ENCODE measurements around the gene CS.

Gene CS

GRCh38 chr12:56242986-56243385 lies 57.1 kb downstream of the CS start:
- DNase-seq, result no peak

GRCh38 chr12:56241424-56242303 lies 58.5 kb downstream of the CS start:
- no peak for DNase-seq

- no peak for DNase-seq
Measured at GRCh38 chr12:56237552-56237951, 62.6 kb downstream of the CS start.

DNA sequence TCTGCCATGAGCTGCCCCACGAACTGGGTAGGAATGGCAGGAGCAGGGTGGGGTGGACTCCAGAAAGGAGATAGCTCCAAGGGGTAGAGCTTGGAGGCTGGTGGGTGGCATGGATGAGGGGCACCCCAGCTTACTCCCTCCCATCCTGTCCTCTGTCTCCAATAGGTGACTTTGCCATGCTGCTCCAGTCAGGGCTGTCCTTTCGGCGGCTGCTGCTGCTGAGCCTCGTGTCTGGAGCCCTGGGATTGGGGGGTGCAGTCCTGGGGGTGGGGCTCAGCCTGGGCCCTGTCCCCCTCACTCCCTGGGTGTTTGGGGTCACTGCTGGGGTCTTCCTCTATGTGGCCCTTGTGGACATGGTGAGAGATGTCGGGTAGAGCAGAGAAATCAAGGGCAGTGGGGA lies 63.1 kb downstream of the CS start:
- DNase-seq, result no peak

DNA sequence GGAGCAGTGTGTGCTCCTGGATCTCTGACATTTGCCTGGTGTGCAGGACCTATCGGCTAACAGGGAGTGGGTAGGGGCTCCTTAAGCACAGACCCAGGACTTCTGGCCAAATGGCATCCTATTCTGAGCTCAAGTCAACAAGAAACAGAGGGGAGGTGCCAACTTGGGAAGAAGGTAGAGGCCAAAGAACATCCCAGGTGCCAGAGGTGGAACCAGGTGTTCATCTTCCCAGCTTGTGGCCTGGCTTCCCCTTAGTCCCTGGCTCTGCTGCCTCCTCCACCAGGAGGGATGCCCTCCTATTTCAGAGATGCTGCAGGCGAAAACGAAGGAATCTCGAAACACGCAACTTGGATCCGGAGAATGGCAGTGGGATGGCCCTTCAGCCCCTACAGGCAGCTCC lies 64.0 kb downstream of the CS start:
- no peak for DNase-seq

GRCh38 chr12:56234746-56235436 lies 65.2 kb downstream of the CS start:
- DNase-seq, result no peak

DNA sequence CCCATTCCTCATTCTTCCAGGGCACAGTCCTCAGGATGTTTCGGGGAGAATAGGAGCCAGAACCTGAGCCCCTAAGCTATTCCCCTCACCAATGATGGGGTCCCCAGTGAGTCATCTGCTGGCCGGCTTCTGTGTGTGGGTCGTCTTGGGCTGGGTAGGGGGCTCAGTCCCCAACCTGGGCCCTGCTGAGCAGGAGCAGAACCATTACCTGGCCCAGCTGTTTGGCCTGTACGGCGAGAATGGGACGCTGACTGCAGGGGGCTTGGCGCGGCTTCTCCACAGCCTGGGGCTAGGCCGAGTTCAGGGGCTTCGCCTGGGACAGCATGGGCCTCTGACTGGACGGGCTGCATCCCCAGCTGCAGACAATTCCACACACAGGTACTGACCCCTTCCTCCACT lies 68.9 kb downstream of the CS start:
- DNase-seq, result no peak

DNA sequence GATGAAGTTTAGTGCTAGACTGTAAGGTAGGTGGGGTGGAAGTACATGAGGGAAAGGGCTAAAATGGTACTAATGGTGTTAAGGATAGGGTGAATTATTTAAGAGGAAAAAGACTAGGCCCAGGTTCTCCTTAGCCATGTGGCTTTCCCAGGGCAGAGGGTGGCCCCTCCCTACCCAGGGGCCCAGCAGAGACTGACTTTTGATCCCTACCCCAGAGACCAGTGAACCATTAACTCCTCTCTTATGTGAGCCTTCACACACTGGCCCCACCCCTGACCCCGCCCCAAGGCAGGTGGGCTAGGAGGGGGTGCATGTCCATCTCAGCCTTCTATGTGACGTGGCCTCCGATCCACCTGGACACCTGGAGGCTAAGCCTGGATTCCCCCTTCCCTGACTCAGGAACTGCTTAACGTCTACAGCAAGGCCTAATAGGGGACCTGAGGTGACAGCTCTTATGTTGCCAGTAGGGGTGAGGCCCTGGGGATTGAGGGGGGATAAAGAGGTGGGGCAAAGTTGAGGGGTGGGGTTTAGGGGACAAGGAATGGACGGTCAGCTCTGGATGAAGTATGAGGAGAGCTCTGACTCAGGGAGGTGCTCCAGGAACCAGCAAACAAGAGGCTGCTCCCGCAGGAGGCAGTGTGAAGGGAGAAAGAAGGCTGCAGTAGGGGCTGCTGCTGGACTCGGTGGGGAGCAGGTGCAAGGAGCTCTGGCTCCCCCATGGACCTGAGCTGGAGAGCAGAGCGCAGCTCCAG lies 69.5 kb downstream of the CS start:
- DNase-seq, result no peak

DNA sequence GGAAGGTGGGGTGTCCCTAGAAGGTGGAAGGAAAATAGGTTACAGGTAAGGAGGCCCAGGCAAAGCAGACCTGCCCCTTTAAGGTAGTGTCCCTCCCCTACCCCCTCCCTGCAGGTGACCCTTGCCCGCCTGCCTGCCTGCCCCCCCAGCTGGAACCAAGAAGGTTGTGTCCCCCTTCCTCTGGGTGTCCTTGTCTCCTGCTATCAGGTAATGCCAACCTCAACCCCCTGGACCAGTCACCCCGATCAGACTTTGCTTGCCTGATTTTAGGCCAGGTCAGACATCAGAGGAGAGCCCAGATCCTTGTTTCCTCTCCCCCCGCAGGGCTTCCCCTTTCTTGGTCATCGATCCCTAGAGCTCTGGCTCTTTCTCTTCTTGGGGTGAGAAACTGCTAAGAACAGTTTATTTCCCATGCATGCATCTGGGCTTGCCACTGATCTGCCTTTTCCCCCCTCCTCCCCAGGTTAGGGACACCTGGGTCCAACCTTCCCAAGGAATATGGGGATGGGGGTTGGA lies 70.2 kb downstream of the CS start, which contains the start of gene SLC39A5:
Gene SLC39A5 (plus strand): TSS at position 136 of the 516 bp plus-strand sequence. CDS start 1,224 bp downstream, outside the sequence.
- DNase-seq, result no peak

DNA sequence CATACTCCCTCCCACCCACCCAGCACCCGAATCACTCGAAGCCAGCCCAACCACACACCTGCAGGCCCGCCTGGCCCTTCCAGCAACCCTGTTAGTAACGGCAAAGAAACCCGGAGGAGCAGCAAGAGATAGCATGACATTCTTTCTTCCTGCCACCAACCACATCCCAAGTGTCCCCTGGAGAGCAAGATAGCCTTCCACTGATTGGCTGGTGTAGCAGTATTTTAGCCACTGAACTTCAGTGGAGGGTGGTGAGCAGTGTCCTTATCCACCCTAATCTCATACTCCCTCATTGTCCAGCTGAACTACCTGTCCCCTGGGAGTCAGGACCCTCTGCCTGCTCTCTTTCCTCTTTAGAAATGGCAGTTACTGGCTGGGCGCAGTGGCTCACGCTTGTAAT lies 71.0 kb downstream of the CS start:
- no peak for DNase-seq

GRCh38 chr12:56224954-56225353 lies 75.2 kb downstream of the CS start:
- DNase-seq, result no peak

DNA sequence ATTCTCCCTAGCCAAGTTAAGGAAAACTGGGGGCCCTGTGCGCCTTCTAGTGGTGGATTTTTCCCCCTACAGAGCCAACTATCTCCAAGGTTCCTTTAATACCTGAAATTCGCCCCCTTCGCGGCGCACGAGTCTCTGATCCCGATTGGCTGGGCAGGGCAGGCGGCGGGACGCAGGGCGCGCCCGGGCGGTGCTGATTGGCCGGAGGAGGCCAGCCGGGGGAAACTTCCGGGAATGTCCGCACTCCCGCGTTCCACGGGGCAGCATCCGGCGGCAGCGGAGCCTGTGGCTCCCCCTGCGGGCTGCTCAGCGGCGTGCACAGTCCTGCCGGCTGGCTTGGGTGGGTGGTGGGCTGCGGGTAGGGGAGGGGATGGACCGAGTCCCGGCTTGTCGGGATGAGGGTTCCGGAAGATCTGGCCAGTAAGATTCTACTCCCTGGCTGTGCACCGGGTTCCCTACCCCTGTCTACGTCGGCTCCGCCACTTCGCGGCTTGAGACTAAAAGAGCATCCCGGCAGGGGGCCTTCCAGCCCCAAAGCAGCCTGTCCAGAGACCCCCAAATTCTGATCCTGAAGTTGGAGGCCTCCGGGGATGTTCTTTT lies 75.9 kb downstream of the CS start, which contains the start of gene NABP2:
Gene NABP2 (plus strand): TSS at position 241 of the 600 bp plus-strand sequence. CDS start 515 bp downstream, outside the sequence.
- peak; percentile 75 for DNase-seq

GRCh38 chr12:56223571-56224101 lies 76.5 kb downstream of the CS start:
- DNase-seq, result no peak

GRCh38 chr12:56222531-56222895 lies 77.6 kb downstream of the CS start:
- DNase-seq, result no peak

DNA sequence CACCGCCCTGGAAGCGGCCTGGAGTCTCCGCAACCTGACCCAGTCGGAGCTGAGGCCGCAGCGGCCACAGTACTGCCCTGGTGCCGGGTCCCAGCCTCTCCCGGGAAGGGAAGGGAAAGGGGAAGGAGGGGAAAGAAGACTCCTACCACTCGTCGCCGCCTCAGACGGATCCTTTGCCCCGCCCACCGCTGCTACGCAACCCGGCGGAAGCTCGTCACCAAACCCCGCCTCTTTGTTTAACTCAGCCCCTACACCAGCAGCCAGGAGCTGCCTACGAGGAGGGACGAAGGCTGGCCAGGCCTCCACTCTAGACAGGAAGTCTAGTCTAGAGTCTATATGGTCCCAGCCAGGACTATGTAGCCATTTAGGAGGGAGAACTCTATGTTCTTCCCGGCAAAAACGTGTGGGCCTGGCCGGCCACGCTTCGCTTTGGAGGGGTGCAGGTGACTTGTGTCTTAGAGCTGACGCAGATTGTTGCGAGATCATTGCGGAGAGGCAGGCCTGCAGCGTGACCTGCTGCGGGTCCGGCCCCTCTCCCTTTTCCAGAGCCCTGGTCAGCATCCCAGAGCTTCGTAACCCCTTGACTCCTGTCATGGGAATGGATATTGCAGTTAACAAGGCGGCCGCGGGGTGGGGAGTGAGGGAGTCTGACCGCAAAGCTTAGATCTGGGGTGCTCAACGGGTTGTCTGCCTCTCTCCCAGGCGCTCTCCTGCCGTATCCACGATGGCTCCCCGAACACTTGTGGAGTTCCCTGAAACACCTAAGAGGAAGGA lies 78.2 kb downstream of the CS start, which contains the start of gene RNF41:
Gene RNF41 (minus strand): TSS at position 166 of the 774 bp plus-strand sequence. CDS start 7,875 bp downstream, outside the sequence.
- peak; percentile 90 for DNase-seq
